GM18499 (cell line): ENCODE data around the gene XXYLT1.

ENCODE experiments used
- ATAC-seq: cut with Tn5 transposase; IDR thresholded peaks from one replicate; pipeline ENCODE4 v1.9.1; 2021; ENCODE audit warnings: moderate number of reproducible peaks; ENCODE audit not compliant: insufficient read depth, unreplicated experiment

Gene XXYLT1

GRCh38 chr3:195085356-195086130 lies 185.4 kb downstream of the XXYLT1 start:
- ATAC-seq: no peak

GRCh38 chr3:195084746-195085145 lies 186.2 kb downstream of the XXYLT1 start:
- no peak for ATAC-seq

DNA sequence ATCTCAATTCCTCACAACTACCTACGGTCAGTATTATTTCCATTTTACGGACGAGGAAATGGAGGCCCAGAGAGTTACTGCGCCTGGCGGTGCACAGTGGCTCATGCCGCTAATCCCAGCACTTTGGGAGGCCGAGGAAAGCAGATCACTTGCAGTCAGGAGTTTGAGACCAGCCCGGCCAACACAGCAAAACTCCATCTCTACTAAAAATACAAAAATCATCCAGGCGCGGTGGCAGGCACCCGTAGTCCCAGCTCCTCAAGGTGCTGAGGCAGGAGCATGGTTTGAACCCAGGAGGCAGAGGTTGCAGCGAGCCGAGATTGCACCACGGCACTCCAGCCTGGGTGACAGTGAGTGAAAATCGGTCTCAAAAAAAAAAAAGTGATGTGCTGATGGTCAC lies 187.3 kb downstream of the XXYLT1 start:
- ATAC-seq: no peak

GRCh38 chr3:195082811-195083210 lies 188.1 kb downstream of the XXYLT1 start:
- no peak for ATAC-seq

- ATAC-seq: no peak
Observed at GRCh38 chr3:195081242-195081963, 189.6 kb downstream of the XXYLT1 start.

DNA sequence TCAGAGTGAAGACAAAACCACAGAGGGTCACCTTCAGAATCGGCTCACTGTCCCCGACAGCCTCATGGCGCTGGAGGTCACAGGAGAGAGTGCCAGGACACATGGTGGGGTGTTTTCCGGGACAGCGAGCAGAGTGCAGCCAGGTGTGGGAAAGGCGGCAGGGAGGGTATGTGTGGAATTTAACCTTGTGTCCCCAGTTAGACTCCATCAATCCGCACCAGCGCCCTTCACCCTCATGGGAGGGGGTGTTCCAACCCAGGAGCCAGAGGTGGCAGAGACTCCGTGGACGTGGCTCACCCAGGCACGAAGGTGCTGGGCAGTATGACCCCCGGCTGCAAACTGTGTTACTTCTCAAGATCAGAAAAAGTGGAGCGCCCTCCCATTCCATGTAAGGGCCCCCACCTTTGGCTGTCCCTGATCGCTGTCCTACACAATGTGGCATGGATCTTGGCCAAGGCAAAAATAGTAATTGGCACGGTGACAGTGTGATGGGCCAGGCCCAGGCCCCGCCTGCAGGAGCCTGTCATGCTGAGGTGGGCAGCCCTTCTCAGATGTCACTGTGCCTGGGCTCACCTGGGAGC lies 190.3 kb downstream of the XXYLT1 start:
- no peak for ATAC-seq

- ATAC-seq: no peak
Observed at GRCh38 chr3:195080125-195080524, 190.8 kb downstream of the XXYLT1 start.

DNA sequence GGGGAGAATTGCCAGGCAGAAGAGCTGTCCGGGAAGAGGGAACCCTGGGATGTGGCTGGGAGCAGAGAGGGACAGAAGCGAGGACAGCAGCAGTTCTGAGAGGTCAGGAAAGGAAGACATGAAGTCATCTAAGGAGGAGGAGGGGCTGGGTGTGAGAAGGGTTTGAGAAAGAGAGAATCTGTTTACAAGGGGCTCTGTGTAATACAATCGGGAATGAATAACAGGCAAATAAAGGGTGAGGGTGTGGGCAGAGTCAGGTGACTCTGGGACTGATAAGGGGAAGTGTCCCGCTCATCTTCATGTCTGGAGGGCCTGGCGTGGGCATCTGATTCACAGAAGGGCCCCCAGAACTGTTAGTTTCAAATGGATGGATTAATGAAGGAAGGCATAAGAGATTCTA lies 191.3 kb downstream of the XXYLT1 start:
- ATAC-seq: no peak

- no peak for ATAC-seq
Observed at GRCh38 chr3:195078891-195079440, 192.0 kb downstream of the XXYLT1 start.

DNA sequence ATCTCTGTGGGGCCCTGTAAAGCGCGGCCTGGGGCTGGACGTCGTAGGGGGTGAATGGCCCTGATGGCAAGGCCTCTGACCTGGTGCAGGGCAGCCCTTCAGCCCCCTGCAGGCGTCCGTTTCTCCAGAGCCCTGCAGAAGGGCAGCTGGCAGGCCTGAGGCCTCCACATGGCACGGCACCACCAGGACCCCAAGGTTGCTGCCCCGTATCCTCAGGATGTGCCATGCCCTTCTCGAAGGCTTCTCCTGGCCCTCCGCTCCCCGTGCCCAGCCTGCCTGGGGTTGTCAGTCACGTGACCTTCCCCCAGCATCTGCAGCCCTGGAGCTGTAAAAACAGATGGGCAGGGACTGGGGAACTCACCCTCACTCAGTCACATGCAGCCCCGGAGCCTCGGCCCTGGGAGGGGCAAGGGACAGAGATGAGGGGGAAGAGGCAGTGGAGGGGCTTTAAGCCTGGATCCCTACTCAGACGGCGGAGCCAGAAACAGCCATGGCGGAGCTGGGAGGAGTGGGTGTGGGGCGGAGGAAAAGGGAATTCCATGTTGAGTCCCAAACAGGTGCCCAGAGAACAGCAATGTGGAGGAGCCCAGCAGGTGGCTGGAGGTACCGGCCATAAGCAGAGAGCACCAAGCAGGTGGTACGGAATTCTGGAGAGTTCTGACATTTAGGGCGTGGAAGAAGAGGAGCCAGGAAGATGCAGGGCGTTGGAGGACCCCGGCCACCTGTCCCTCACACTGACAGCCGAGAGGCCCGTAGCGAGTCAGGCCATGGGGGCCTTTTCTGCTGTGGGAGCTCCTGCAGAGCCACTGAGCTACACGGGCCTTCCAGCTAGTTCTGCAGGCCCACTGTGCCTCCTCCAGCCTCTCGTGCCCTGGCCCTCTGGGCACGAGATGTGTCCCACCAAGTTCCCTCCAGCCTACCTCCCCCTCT lies 193.1 kb downstream of the XXYLT1 start:
- ATAC-seq: no peak

GRCh38 chr3:195076981-195077610 lies 193.9 kb downstream of the XXYLT1 start:
- ATAC-seq: no peak

- no peak for ATAC-seq
Observed at GRCh38 chr3:195075941-195076875, 194.8 kb downstream of the XXYLT1 start.

DNA sequence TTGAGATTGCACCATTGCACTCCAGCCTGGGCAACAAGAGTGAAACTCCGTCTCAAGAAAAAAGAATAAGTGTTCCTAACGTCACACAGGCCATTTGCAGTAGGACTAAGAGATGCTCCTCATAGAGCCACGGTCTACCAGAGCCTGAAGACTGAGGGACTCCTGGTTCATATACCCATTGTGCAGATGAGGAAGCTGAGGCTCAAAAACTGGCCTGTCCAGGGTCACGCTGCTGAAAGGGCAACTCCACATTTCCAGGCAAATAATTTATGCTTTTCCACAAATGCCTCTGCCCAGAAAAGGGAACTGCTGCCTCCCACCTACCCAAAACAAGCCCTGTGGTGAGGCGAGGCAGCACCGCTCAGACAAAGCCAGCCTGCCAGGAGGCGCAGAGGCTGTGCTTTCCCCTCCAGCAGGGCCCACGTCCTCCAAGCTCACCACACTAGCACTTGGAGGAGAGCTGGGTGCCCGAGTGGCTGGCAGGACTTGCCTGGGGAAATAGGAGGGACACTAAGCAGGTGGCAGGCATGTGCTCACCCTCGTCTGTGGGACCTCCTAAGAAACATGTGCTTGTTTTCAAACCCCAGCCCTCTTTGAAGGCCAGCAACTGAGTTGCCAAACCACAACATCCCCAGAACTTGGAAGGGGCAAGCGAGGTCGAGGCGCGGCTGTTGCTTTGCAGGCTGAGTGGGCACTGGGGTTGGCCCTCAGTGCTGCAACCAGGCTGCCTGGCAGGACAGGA lies 195.6 kb downstream of the XXYLT1 start:
- ATAC-seq: no peak

- ATAC-seq: no peak
Observed at GRCh38 chr3:195073866-195074860, 196.8 kb downstream of the XXYLT1 start.

DNA sequence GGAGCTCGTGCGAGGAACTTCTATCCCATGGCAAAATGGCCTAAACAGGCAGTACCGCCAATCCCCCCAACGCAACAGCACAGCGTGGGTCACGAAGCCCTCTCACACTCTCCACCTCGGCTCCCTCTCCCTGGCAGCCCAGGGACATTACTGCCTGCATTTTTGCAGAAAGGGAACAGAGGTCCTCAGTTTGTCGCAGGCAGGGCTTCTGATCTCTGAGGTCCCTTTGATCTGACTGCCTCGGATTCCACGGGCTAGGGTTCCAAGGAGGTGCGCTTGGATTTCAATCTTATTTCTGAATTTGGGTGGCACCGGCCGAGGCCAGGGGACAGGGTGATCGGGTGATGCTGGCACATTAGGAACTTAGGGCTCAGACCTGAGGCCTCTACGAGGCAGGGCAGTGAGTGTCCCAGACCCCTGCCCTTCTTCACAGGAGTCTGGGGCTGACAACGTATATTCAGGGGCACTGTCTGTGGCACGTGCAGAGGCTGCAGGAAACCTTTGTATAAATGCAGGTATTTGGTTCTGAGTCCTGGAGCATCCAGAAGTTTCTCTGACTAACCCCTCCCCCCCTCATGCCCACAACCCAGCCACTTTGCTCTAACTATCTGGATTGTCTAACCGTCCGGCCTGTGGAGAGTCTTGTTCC lies 197.9 kb downstream of the XXYLT1 start:
- no peak for ATAC-seq
